ENCODE results near the gene WDFY1.

Gene WDFY1

GRCh38 chr2:223972656-223973102 lies 27.5 kb upstream of the WDFY1 start:
- H3K4me3 Mint-ChIP-seq: no peak overlapping the region
- H3K27me3 Mint-ChIP-seq (ENCODE audit: low read depth): no peaks in the 10 kb centered on the region
- H3K4me1 Mint-ChIP-seq (ENCODE audit: low read depth): no peaks in the 10 kb centered on the region
- no peak overlapping the region for H3K27ac Mint-ChIP-seq
- no peak for DNase-seq (ENCODE audit: low spot score)
- peaks cover 4% of the 10 kb centered on the region for H3K36me3 Mint-ChIP-seq (ENCODE audit: low read depth)
- H3K9me3 Mint-ChIP-seq: no peaks in the 10 kb centered on the region

- H3K27ac Mint-ChIP-seq: no peak overlapping the region
- H3K4me1 Mint-ChIP-seq (ENCODE audit: low read depth): no peaks in the 10 kb centered on the region
- no peaks in the 10 kb centered on the region for H3K9me3 Mint-ChIP-seq
- no peak for DNase-seq (ENCODE audit: low spot score)
- peaks cover 12% of the 10 kb centered on the region for H3K36me3 Mint-ChIP-seq (ENCODE audit: low read depth)
- no peaks in the 10 kb centered on the region for H3K27me3 Mint-ChIP-seq (ENCODE audit: low read depth)
- H3K4me3 Mint-ChIP-seq: no peak overlapping the region
These were observed 26.6 kb upstream of the WDFY1 start for GRCh38 chr2:223971731-223972130.

GRCh38 chr2:223970343-223971128 lies 25.4 kb upstream of the WDFY1 start:
- Mint-ChIP-seq H3K4me3 (no peak overlapping the region), H3K27me3 (ENCODE audit: low read depth) (no peaks in the 10 kb centered on the region), H3K36me3 (ENCODE audit: low read depth) (peaks cover 16% of the 10 kb centered on the region), H3K27ac (no peak overlapping the region), H3K4me1 (ENCODE audit: low read depth) (no peaks in the 10 kb centered on the region), H3K9me3 (no peaks in the 10 kb centered on the region)
- DNase-seq (ENCODE audit: low spot score): peak; percentile 28

DNA sequence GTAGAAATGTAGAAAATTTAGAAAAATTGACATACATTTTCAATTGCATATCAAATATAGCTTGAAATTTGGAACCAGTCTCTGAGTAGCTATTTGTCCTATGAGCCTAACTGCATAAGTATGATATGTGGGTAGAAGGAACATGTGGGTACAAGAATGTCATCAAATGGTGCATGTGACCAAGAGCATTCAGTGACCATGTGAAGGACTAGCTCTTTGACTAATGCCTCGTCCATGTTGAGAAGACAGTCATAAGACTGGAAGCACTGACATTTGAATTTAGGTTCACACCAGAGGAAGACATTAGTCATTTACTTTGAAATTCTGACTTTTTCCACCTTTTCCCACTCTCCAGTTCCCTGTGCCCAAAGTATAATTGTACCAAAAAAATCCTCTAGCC lies 24.7 kb upstream of the WDFY1 start:
- H3K4me1 Mint-ChIP-seq (ENCODE audit: low read depth): no peaks in the 10 kb centered on the region
- no peaks in the 10 kb centered on the region for H3K9me3 Mint-ChIP-seq
- no peaks in the 10 kb centered on the region for H3K27me3 Mint-ChIP-seq (ENCODE audit: low read depth)
- DNase-seq (ENCODE audit: low spot score): no peak
- H3K27ac Mint-ChIP-seq: no peak overlapping the region
- peaks cover 20% of the 10 kb centered on the region for H3K36me3 Mint-ChIP-seq (ENCODE audit: low read depth)
- H3K4me3 Mint-ChIP-seq: no peak overlapping the region

DNA sequence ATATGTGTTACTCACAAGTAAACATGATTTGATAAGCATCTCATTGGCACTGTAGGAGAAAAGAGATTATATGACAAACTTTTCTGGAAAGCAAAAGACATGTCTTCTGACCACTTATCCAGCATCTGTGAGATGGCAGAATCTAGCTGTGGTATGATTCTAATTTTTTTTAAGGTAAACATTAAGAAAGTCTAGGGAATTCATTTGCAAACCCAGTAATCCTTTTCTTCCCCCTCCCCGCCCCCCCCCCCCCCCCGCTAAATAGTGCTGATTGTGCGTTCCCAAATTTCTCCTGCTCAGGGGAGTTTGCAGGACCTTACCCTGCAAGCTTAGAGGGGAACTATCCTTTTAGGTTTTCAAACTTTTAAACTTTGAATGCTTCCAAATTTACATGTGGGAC lies 24.2 kb upstream of the WDFY1 start:
- Mint-ChIP-seq H3K27me3 (ENCODE audit: low read depth) (no peaks in the 10 kb centered on the region), H3K4me3 (no peak overlapping the region), H3K27ac (no peak overlapping the region), H3K9me3 (no peaks in the 10 kb centered on the region), H3K36me3 (ENCODE audit: low read depth) (peaks cover 20% of the 10 kb centered on the region), H3K4me1 (ENCODE audit: low read depth) (no peaks in the 10 kb centered on the region)
- no peak for DNase-seq (ENCODE audit: low spot score)

- peaks cover 3% of the 10 kb centered on the region for H3K4me1 Mint-ChIP-seq (ENCODE audit: low read depth)
- H3K36me3 Mint-ChIP-seq (ENCODE audit: low read depth): peaks cover 24% of the 10 kb centered on the region
- no peak for DNase-seq (ENCODE audit: low spot score)
- no peaks in the 10 kb centered on the region for H3K27me3 Mint-ChIP-seq (ENCODE audit: low read depth)
- H3K9me3 Mint-ChIP-seq: no peaks in the 10 kb centered on the region
- H3K27ac Mint-ChIP-seq: no peak overlapping the region
- no peak overlapping the region for H3K4me3 Mint-ChIP-seq
These were observed 22.8 kb upstream of the WDFY1 start for GRCh38 chr2:223967981-223968380.

DNA sequence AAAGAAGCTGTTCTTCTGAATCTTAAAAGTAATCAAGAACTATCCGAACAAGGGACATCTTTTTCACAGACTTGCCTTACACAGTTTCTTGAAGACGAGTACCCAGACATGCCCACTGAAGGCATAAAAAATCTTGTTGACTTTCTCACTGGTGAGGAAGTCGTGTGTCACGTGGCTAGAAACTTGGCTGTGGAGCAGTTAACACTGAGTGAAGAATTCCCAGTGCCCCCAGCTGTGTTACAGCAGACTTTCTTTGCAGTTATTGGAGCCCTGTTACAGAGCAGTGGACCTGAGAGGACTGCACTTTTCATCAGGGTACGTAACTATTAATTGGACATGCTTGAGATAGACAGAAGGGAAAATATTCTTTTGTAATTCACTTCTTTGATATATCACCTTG lies 14.6 kb upstream of the WDFY1 start:
- Mint-ChIP-seq H3K27me3 (ENCODE audit: low read depth) (no peaks in the 10 kb centered on the region), H3K4me1 (ENCODE audit: low read depth) (peaks cover 48% of the 10 kb centered on the region), H3K27ac (no peak overlapping the region), H3K9me3 (no peaks in the 10 kb centered on the region), H3K36me3 (ENCODE audit: low read depth) (peaks cover 34% of the 10 kb centered on the region), H3K4me3 (peak overlapping the region; percentile 76)
- DNase-seq (ENCODE audit: low spot score): no peak

GRCh38 chr2:223957092-223957851 lies 12.1 kb upstream of the WDFY1 start, which contains the start of gene MRPL44:
Gene MRPL44, plus strand, starts transcription at chr2:223957463. Its CDS starts 10 bp downstream, at chr2:223957473.
- peak within 1 kb of the TSS; percentile 92 for H3K27ac Mint-ChIP-seq
- no peaks in the 10 kb centered on the region for H3K9me3 Mint-ChIP-seq
- H3K4me1 Mint-ChIP-seq (ENCODE audit: low read depth): peaks cover 53% of the 10 kb centered on the region
- peak within 1 kb of the TSS; percentile 95 for H3K4me3 Mint-ChIP-seq
- peaks cover 28% of the 10 kb centered on the region for H3K36me3 Mint-ChIP-seq (ENCODE audit: low read depth)
- peak; percentile 96 for DNase-seq (ENCODE audit: low spot score)
- H3K27me3 Mint-ChIP-seq (ENCODE audit: low read depth): no peaks in the 10 kb centered on the region

DNA sequence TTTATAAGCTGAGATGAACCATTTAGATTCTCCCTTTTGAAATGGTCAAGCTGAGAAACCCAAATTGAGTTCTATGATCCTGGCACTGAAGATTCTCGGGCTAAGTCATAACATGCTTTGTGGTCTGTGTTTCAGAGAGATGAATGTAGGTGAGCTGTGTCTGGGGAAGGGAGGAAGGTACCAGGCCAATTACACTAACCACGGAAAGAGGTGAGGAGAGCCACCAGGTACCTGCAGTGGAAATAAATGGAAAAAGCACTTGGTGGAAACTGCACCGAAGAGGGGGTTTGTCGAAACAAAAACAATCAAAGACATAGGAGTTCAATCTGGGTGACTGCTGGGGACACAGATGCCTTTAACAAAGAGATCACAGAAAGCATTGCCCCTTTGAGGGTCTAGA lies 11.2 kb upstream of the WDFY1 start:
- Mint-ChIP-seq H3K27ac (peak overlapping the region; percentile 84), H3K9me3 (no peaks in the 10 kb centered on the region), H3K4me1 (ENCODE audit: low read depth) (peaks cover 43% of the 10 kb centered on the region), H3K27me3 (ENCODE audit: low read depth) (no peaks in the 10 kb centered on the region), H3K4me3 (peak overlapping the region; percentile 95), H3K36me3 (ENCODE audit: low read depth) (peaks cover 20% of the 10 kb centered on the region)
- no peak for DNase-seq (ENCODE audit: low spot score)

- DNase-seq (ENCODE audit: low spot score): no peak
- H3K27me3 Mint-ChIP-seq (ENCODE audit: low read depth): no peaks in the 10 kb centered on the region
- H3K27ac Mint-ChIP-seq: no peak overlapping the region
- H3K4me1 Mint-ChIP-seq (ENCODE audit: low read depth): peaks cover 39% of the 10 kb centered on the region
- H3K36me3 Mint-ChIP-seq (ENCODE audit: low read depth): peaks cover 2% of the 10 kb centered on the region
- no peaks in the 10 kb centered on the region for H3K9me3 Mint-ChIP-seq
- H3K4me3 Mint-ChIP-seq: no peak overlapping the region
These were observed 9.3 kb upstream of the WDFY1 start for GRCh38 chr2:223954401-223954800.

DNA sequence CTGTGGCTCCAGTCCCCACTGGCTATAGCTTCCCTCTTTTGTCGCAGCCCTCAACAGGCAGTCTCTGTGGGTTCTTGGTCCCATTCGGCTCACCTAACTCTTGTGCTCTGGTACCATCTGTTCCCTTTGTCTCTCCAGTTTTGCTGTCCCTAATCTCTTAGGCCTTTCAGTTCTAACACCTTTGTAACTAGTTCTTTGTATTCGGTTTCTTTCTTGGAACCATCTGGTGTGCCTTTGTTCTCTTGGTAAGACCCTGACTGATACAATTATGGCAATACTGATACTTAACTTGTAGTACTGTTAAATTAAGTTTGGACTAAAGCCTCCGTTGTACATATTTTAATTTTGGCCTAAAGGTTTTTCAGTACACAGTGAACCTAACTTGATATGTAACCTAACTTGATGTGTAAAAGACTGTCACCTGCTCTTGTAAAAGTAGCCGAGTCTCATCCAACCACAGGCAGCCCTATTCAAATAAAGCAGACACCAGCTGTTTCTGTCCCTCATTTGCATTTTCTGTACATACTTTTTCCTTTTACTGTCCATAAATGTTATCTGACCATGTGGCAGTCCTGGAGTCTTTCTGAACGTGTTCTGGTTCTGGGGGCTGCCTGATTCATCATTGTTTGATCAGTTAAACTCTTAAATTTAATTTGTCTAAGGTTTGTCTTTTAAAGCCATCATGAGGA lies 7.3 kb upstream of the WDFY1 start:
- DNase-seq (ENCODE audit: low spot score): no peak
- Mint-ChIP-seq H3K4me3 (no peak overlapping the region), H3K4me1 (ENCODE audit: low read depth) (peaks cover 45% of the 10 kb centered on the region), H3K9me3 (no peaks in the 10 kb centered on the region), H3K36me3 (ENCODE audit: low read depth) (no peaks in the 10 kb centered on the region), H3K27me3 (ENCODE audit: low read depth) (no peaks in the 10 kb centered on the region), H3K27ac (no peak overlapping the region)

DNA sequence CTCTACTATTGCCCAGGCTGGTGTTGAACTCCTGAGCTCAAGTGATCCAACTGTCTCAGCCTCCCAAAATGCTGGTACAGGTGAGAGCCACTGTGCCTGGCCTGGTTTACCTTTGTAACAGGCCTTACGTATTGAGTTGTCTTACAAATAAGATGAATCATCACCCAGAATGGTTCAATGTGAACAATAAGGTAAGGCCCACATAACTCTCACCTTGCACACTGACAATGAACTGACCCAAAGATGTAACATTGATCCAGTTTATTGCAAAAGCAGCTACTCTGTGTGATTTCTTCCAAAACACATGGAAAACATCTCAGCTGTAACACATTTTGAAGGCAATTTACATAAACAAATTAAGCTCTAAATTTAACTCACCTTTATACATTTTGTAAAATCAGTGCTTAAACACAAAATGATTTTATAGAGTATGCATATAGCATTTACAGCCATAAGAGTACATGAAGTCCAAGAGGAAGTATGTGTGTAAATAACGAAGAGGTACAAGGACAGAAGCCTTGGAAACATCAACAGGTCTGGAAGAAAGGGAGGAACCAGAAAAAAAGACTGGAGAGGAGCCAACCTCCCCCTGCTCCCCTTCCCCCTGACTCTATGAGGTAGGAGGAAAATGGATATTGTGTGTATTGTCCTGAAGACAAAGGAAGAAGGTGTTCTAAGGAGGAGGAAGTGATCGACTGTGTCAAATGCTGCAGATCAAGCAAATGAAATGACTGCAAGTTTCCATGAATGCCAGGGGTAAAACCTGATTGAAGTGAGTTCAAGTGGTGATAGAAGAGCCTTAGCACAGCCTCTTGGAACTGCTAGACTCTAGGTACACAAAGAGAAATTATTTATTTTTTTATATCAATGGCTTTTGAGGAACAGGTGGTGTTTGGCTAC lies 5.6 kb upstream of the WDFY1 start:
- Mint-ChIP-seq H3K27me3 (ENCODE audit: low read depth) (no peaks in the 10 kb centered on the region), H3K4me1 (ENCODE audit: low read depth) (peaks cover 46% of the 10 kb centered on the region), H3K36me3 (ENCODE audit: low read depth) (no peaks in the 10 kb centered on the region), H3K4me3 (no peak overlapping the region), H3K27ac (peak overlapping the region; percentile 90), H3K9me3 (no peaks in the 10 kb centered on the region)
- DNase-seq (ENCODE audit: low spot score): no peak

- H3K4me1 Mint-ChIP-seq (ENCODE audit: low read depth): peaks cover 41% of the 10 kb centered on the region
- no peaks in the 10 kb centered on the region for H3K9me3 Mint-ChIP-seq
- no peak for DNase-seq (ENCODE audit: low spot score)
- H3K27ac Mint-ChIP-seq: peak overlapping the region; percentile 90
- no peaks in the 10 kb centered on the region for H3K27me3 Mint-ChIP-seq (ENCODE audit: low read depth)
- H3K36me3 Mint-ChIP-seq (ENCODE audit: low read depth): peaks cover under 1% of the 10 kb centered on the region
- H3K4me3 Mint-ChIP-seq: no peak overlapping the region
These were observed 4.2 kb upstream of the WDFY1 start for GRCh38 chr2:223949241-223949840.
